Kidney (tissue), 14 donors: ENCODE measurements around the gene ZIC1. TPM values are rescaled to one million over a fixed set of nuclear protein-coding genes. Genes with fewer than 3 reads are reported as not detected.

ENCODE experiments used
- DNase-seq, 5 donors: peaks; one replicate each; pipeline ENCODE4 v3.0.0-alpha.2; 2013 to 2020
- FAIRE-seq: peaks from 2 replicates; lab custom pipeline; 2012; peaks lifted over from hg19 to GRCh38; lab: Jason Lieb, UNC
- H3K27ac ChIP-seq, 2 donors: one replicate each; pipeline ENCODE4 v1.7.0; 2013; ENCODE audit warnings: low read depth in 2 of 2, low read length in 2 of 2, inconsistent platforms in 1 of 2
- H3K27me3 ChIP-seq: one replicate; pipeline ENCODE4 v1.7.1; 2013; ENCODE audit warnings: low read length, inconsistent platforms; ENCODE audit not compliant: control insufficient read depth, insufficient read depth
- H3K36me3 ChIP-seq, 3 donors: one replicate each; pipeline versions ENCODE4 v1.7.0 to v1.7.1; 2013; ENCODE audit warnings: low read length in 3 of 3, control low read depth in 1 of 3, inconsistent platforms in 1 of 3; ENCODE audit not compliant: insufficient read depth in 3 of 3, control insufficient read depth in 2 of 3
- H3K4me1 ChIP-seq, 3 donors: one replicate each; pipeline versions ENCODE4 v1.7.0 to v1.7.1; 2013; ENCODE audit warnings: low read length in 3 of 3, inconsistent platforms in 1 of 3, low read depth in 1 of 3; ENCODE audit not compliant: control insufficient read depth in 2 of 3, insufficient read depth in 2 of 3
- H3K4me3 ChIP-seq, 3 donors: one replicate each; pipeline versions ENCODE4 v1.7.0 to v1.8.1; 2013; ENCODE audit warnings: low read length in 3 of 3, control low read depth in 1 of 3, inconsistent platforms in 1 of 3
- H3K9ac ChIP-seq, 3 donors: one replicate each; pipeline versions ENCODE4 v1.7.0 to v1.7.1; 2013; ENCODE audit warnings: low read length in 3 of 3, control low read depth in 1 of 3, inconsistent platforms in 1 of 3
- H3K9me3 ChIP-seq, 3 donors: one replicate each; pipeline versions ENCODE4 v1.7.0 to v1.7.1; 2013; ENCODE audit warnings: low read length in 3 of 3, control low read depth in 1 of 3, inconsistent platforms in 1 of 3; ENCODE audit not compliant: control insufficient read depth in 2 of 3, insufficient read depth in 1 of 3
- CTCF ChIP-seq: IDR thresholded peaks from 3 replicates; pipeline ENCODE4 v1.5.1; 2012; ENCODE audit warnings: mild to moderate bottlenecking, moderate library complexity, borderline replicate concordance; ENCODE audit not compliant: insufficient read depth; ENCODE audit errors: extremely low read depth
- intact Hi-C: fragments of 100-400 bp; cut with DNase I; formaldehyde crosslinking; loops from one replicate; pipeline ENCODE4 v1.11.1; 2022
- polyA plus RNA-seq: library from polyadenylated mRNA; stranded (reverse); fragments of 350-450 nt; fragmentation: Illumina TruSeq; extraction: RNeasy Lipid Tissue Mini Kit (QIAGEN cat#74804); gene quantifications from one replicate; pipeline ENCODE4 v1.2.3, GENCODE V29; 2014; ENCODE audit warnings: low read depth, low replicate concordance; ENCODE audit not compliant: insufficient read depth
- total RNA-seq: library from RNA; stranded (reverse); fragmentation: NEBNext Ultra II Directional; extraction: Animal tissue kit (Norgen Biotek cat#: 25700); gene quantifications from one replicate; pipeline ENCODE4 v1.2.1, GENCODE V29; 2021
- donor health status: control.
- donor health status: control.
- donor health status: control.
- donor health status: control.
- donor health status: control.
- donor health status: DM: yes; HTN: yes; CAD: no.
- donor health status: Normal renal cell carcinoma (clear cell type).

The ZIC1 gene
- total and polyA plus RNA-seq, 2 donors from 2014 or later: not detected

- Histone ChIP-seq H3K27me3 (peaks cover 16% of the 10 kb centered on the region), H3K27ac (no peak overlapping the region), H3K4me1 (no peaks in the 10 kb centered on the region), H3K4me3 (no peak overlapping the region), H3K9ac (no peak overlapping the region), H3K9me3 (no peaks in the 10 kb centered on the region), H3K36me3 (no peaks in the 10 kb centered on the region)
- no peak for TF ChIP-seq CTCF
- FAIRE-seq: no peak
- no peak for DNase-seq
- intact Hi-C loops: no loop called here
These were observed 22.6 kb downstream of the ZIC1 start for GRCh38 chr3:147431751-147432150.

DNA sequence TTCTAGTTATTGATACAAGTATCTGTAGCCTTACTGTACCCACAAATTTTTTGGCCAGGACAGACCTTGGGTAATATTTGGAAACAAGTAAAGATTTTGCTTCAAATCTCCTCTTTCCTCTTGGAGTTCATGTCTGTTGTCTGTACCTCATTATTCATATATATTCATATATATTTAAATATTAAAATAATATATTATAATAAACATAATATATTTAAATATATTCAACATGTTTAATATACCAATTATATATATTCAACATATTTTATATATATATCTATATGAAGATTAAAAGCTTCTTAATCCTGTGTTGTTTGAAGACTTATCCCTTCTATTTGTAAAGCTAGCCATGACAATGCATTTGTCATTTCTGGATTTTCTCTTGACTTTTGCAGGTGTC is 38.1 kb downstream of the ZIC1 start:
- Histone ChIP-seq H3K4me1 (no peaks in the 10 kb centered on the region), H3K4me3 (no peak overlapping the region), H3K9me3 (no peaks in the 10 kb centered on the region), H3K27me3 (no peaks in the 10 kb centered on the region), H3K9ac (no peak overlapping the region), H3K36me3 (no peaks in the 10 kb centered on the region), H3K27ac (no peak overlapping the region)
- no peak for FAIRE-seq
- intact Hi-C loops: no loop called here
- no peak for TF ChIP-seq CTCF
- DNase-seq: no peak

- Histone ChIP-seq H3K9me3 (no peaks in the 10 kb centered on the region), H3K4me1 (no peaks in the 10 kb centered on the region), H3K27me3 (no peaks in the 10 kb centered on the region), H3K36me3 (no peaks in the 10 kb centered on the region), H3K9ac (no peak overlapping the region), H3K4me3 (no peak overlapping the region), H3K27ac (no peak overlapping the region)
- intact Hi-C loops: no loop called here
- FAIRE-seq: no peak
- TF ChIP-seq CTCF: no peak
- no peak for DNase-seq
These were observed 40.5 kb downstream of the ZIC1 start for GRCh38 chr3:147449669-147450068.
